ENCODE results near the gene SEZ6L.

Gene SEZ6L

GRCh38 chr22:26197425-26197824, 28.2 kb downstream of the SEZ6L start:
- DNase-seq (ENCODE audit: insufficient read length, low spot score), result no peak
- FAIRE-seq, result no peak
- TF ChIP-seq POLR2A (IDR thresholded peaks at IDR 0.05; ENCODE audit: low read depth, low read length), result no peak

GRCh38 chr22:26199665-26200064, 30.4 kb downstream of the SEZ6L start:
- FAIRE-seq (no peak), DNase-seq (ENCODE audit: insufficient read length, low spot score) (no peak)
- TF ChIP-seq SPI1 (IDR thresholded peaks at IDR 0.05; ENCODE audit: low read depth, low read length) (no peak), PAX5 (IDR thresholded peaks at IDR 0.05; ENCODE audit: insufficient read depth, low read length, severe bottlenecking) (no peak), POU2F2 (IDR thresholded peaks at IDR 0.05; ENCODE audit: low read depth, low read length) (no peak), TAF1 (IDR thresholded peaks at IDR 0.05; ENCODE audit: low read depth, low read length) (no peak), POLR2AphosphoS5 (IDR thresholded peaks at IDR 0.05; ENCODE audit: low read depth, low read length) (no peak), POLR2A (IDR thresholded peaks at IDR 0.05; ENCODE audit: low read depth, low read length) (no peak)

GRCh38 chr22:26202280-26202924, 33.1 kb downstream of the SEZ6L start:
- FAIRE-seq (no peak), DNase-seq (ENCODE audit: insufficient read length, low spot score) (no peak)
- TF ChIP-seq TAF1 (IDR thresholded peaks at IDR 0.05; ENCODE audit: low read depth, low read length) (no peak), PAX5 (IDR thresholded peaks at IDR 0.05; ENCODE audit: insufficient read depth, low read length, severe bottlenecking) (no peak), POLR2A (IDR thresholded peaks at IDR 0.05; ENCODE audit: low read depth, low read length) (no peak), POLR2AphosphoS5 (IDR thresholded peaks at IDR 0.05; ENCODE audit: low read depth, low read length) (no peak), SPI1 (IDR thresholded peaks at IDR 0.05; ENCODE audit: low read depth, low read length) (no peak), POU2F2 (IDR thresholded peaks at IDR 0.05; ENCODE audit: low read depth, low read length) (no peak)

- TF ChIP-seq TAF1 (IDR thresholded peaks at IDR 0.05; ENCODE audit: low read depth, low read length) (no peak), POLR2AphosphoS5 (IDR thresholded peaks at IDR 0.05; ENCODE audit: low read depth, low read length) (no peak), SPI1 (IDR thresholded peaks at IDR 0.05; ENCODE audit: low read depth, low read length) (no peak), PAX5 (IDR thresholded peaks at IDR 0.05; ENCODE audit: insufficient read depth, low read length, severe bottlenecking) (no peak), POLR2A (IDR thresholded peaks at IDR 0.05; ENCODE audit: low read depth, low read length) (no peak), POU2F2 (IDR thresholded peaks at IDR 0.05; ENCODE audit: low read depth, low read length) (no peak)
These were observed 36.2 kb downstream of the SEZ6L start for GRCh38 chr22:26205494-26205893.

GRCh38 chr22:26210334-26210733, 41.1 kb downstream of the SEZ6L start:
- TF ChIP-seq POLR2A (IDR thresholded peaks at IDR 0.05; ENCODE audit: low read depth, low read length), result no peak
- TF ChIP-seq POU2F2 (IDR thresholded peaks at IDR 0.05; ENCODE audit: low read depth, low read length), result no peak
- no peak for TF ChIP-seq SPI1 (IDR thresholded peaks at IDR 0.05; ENCODE audit: low read depth, low read length)
- no peak for TF ChIP-seq POLR2AphosphoS5 (IDR thresholded peaks at IDR 0.05; ENCODE audit: low read depth, low read length)
- no peak for TF ChIP-seq TAF1 (IDR thresholded peaks at IDR 0.05; ENCODE audit: low read depth, low read length)
- TF ChIP-seq PAX5 (IDR thresholded peaks at IDR 0.05; ENCODE audit: insufficient read depth, low read length, severe bottlenecking), result no peak
- FAIRE-seq (no peak), DNase-seq (ENCODE audit: insufficient read length, low spot score) (no peak)

More at GRCh38 chr22:26205494-26205893, 36.2 kb downstream of the SEZ6L start:
- FAIRE-seq (no peak), DNase-seq (ENCODE audit: insufficient read length, low spot score) (no peak)

GRCh38 chr22:26213826-26214225, 44.6 kb downstream of the SEZ6L start:
- TF ChIP-seq TAF1 (IDR thresholded peaks at IDR 0.05; ENCODE audit: low read depth, low read length) (no peak), SPI1 (IDR thresholded peaks at IDR 0.05; ENCODE audit: low read depth, low read length) (no peak), PAX5 (IDR thresholded peaks at IDR 0.05; ENCODE audit: insufficient read depth, low read length, severe bottlenecking) (no peak), POU2F2 (IDR thresholded peaks at IDR 0.05; ENCODE audit: low read depth, low read length) (no peak), POLR2AphosphoS5 (IDR thresholded peaks at IDR 0.05; ENCODE audit: low read depth, low read length) (no peak), POLR2A (IDR thresholded peaks at IDR 0.05; ENCODE audit: low read depth, low read length) (no peak)
- FAIRE-seq, result no peak

GRCh38 chr22:26214466-26214865, 45.2 kb downstream of the SEZ6L start:
- DNase-seq (ENCODE audit: insufficient read length, low spot score) (no peak), FAIRE-seq (no peak)
- TF ChIP-seq TAF1 (IDR thresholded peaks at IDR 0.05; ENCODE audit: low read depth, low read length) (no peak), POU2F2 (IDR thresholded peaks at IDR 0.05; ENCODE audit: low read depth, low read length) (no peak), SPI1 (IDR thresholded peaks at IDR 0.05; ENCODE audit: low read depth, low read length) (no peak), POLR2A (IDR thresholded peaks at IDR 0.05; ENCODE audit: low read depth, low read length) (no peak), POLR2AphosphoS5 (IDR thresholded peaks at IDR 0.05; ENCODE audit: low read depth, low read length) (no peak), PAX5 (IDR thresholded peaks at IDR 0.05; ENCODE audit: insufficient read depth, low read length, severe bottlenecking) (no peak)

More at GRCh38 chr22:26213826-26214225, 44.6 kb downstream of the SEZ6L start:
- no peak for DNase-seq (ENCODE audit: insufficient read length, low spot score)

- FAIRE-seq (no peak), DNase-seq (ENCODE audit: insufficient read length, low spot score) (no peak)
- TF ChIP-seq SPI1 (IDR thresholded peaks at IDR 0.05; ENCODE audit: low read depth, low read length) (no peak), TAF1 (IDR thresholded peaks at IDR 0.05; ENCODE audit: low read depth, low read length) (no peak), POLR2AphosphoS5 (IDR thresholded peaks at IDR 0.05; ENCODE audit: low read depth, low read length) (no peak), POU2F2 (IDR thresholded peaks at IDR 0.05; ENCODE audit: low read depth, low read length) (no peak)
These were observed 46.5 kb downstream of the SEZ6L start for GRCh38 chr22:26215736-26216135.

- TF ChIP-seq POU2F2 (IDR thresholded peaks at IDR 0.05; ENCODE audit: low read depth, low read length), result no peak
- TF ChIP-seq PAX5 (IDR thresholded peaks at IDR 0.05; ENCODE audit: insufficient read depth, low read length, severe bottlenecking), result no peak
- no peak for TF ChIP-seq POLR2A (IDR thresholded peaks at IDR 0.05; ENCODE audit: low read depth, low read length)
- TF ChIP-seq SPI1 (IDR thresholded peaks at IDR 0.05; ENCODE audit: low read depth, low read length), result no peak
- no peak for TF ChIP-seq POLR2AphosphoS5 (IDR thresholded peaks at IDR 0.05; ENCODE audit: low read depth, low read length)
- no peak for TF ChIP-seq TAF1 (IDR thresholded peaks at IDR 0.05; ENCODE audit: low read depth, low read length)
- FAIRE-seq, result no peak
- no peak for DNase-seq (ENCODE audit: insufficient read length, low spot score)
These were observed 55.9 kb downstream of the SEZ6L start for GRCh38 chr22:26225207-26225606.
